ENCODE data around the gene RIOK2.

DNA sequence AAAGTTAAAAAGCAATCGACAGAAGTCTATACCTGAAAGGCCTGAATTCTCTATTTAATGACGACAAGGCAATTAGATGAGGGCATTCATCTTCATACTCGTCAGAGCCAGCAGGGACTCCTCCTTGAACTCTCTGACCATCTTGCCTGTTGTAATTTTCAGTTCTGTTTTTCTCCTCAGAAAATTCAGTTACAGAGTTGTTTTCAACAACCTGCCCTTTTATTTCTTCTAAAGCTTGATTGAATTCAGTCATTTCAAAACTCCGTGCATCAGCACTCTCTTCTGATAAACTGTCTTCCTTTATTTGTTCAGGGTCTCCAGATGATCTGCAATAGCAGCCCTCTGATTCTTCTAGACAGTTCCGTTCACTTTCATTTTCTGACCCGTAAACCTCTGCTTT, 15.6 kb downstream of the RIOK2 start:
- TF ChIP-seq FOXK1 (CRISPR knock-in tag; IDR thresholded peaks at IDR 0.05; ENCODE audit: borderline replicate concordance) (no peak), MXI1 (IDR thresholded peaks at IDR 0.05; ENCODE audit: low read depth, low read length) (no peak), EGR1 (conservative IDR thresholded peaks at IDR 0.05) (no peak), SMC3 (conservative IDR thresholded peaks at IDR 0.05; ENCODE audit: insufficient read depth, low read depth, low read length) (no peak), POLR2AphosphoS5 (IDR thresholded peaks at IDR 0.05; ENCODE audit: control insufficient read depth, insufficient read depth, low read depth, low read length) (no peak), GTF2F1 (IDR thresholded peaks at IDR 0.05; ENCODE audit: low read depth, low read length) (no peak), TCF7L2 (IDR thresholded peaks at IDR 0.05; ENCODE audit: low read depth, low read length) (no peak), MAZ (CRISPR knock-in tag; conservative IDR thresholded peaks at IDR 0.05 in 1 of 2, IDR thresholded peaks at IDR 0.05 in 1 of 2) (no peak), IRF2 (CRISPR knock-in tag; IDR thresholded peaks at IDR 0.05) (no peak)
- TF ChIP-seq, protein P1, sequence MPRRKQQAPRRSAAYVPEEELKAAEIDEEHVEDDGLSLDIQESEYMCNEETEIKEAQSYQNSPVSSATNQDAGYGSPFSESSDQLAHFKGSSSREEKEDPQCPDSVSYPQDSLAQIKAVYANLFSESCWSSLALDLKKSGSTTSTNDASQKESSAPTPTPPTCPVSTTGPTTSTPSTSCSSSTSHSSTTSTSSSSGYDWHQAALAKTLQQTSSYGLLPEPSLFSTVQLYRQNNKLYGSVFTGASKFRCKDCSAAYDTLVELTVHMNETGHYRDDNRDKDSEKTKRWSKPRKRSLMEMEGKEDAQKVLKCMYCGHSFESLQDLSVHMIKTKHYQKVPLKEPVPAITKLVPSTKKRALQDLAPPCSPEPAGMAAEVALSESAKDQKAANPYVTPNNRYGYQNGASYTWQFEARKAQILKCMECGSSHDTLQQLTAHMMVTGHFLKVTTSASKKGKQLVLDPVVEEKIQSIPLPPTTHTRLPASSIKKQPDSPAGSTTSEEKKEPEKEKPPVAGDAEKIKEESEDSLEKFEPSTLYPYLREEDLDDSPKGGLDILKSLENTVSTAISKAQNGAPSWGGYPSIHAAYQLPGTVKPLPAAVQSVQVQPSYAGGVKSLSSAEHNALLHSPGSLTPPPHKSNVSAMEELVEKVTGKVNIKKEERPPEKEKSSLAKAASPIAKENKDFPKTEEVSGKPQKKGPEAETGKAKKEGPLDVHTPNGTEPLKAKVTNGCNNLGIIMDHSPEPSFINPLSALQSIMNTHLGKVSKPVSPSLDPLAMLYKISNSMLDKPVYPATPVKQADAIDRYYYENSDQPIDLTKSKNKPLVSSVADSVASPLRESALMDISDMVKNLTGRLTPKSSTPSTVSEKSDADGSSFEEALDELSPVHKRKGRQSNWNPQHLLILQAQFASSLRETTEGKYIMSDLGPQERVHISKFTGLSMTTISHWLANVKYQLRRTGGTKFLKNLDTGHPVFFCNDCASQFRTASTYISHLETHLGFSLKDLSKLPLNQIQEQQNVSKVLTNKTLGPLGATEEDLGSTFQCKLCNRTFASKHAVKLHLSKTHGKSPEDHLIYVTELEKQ (CRISPR knock-in tag; IDR thresholded peaks at IDR 0.05), result no peak
- TF ChIP-seq, protein P2, sequence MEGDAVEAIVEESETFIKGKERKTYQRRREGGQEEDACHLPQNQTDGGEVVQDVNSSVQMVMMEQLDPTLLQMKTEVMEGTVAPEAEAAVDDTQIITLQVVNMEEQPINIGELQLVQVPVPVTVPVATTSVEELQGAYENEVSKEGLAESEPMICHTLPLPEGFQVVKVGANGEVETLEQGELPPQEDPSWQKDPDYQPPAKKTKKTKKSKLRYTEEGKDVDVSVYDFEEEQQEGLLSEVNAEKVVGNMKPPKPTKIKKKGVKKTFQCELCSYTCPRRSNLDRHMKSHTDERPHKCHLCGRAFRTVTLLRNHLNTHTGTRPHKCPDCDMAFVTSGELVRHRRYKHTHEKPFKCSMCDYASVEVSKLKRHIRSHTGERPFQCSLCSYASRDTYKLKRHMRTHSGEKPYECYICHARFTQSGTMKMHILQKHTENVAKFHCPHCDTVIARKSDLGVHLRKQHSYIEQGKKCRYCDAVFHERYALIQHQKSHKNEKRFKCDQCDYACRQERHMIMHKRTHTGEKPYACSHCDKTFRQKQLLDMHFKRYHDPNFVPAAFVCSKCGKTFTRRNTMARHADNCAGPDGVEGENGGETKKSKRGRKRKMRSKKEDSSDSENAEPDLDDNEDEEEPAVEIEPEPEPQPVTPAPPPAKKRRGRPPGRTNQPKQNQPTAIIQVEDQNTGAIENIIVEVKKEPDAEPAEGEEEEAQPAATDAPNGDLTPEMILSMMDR (IDR thresholded peaks at IDR 0.05 in 2 of 3, conservative IDR thresholded peaks at IDR 0.05 in 1 of 3; ENCODE audit: insufficient read depth in 2 of 3, low read depth in 1 of 3, low read length in 3 of 3), result no peak

Data from K562 (cell line).